GM21528 (cell line): ENCODE measurements around the gene MACROD2.

ENCODE experiments used
- ATAC-seq: cut with Tn5 transposase; IDR thresholded peaks from one replicate; pipeline ENCODE4 v1.9.1; 2021; ENCODE audit warnings: mild to moderate bottlenecking, moderate library complexity; ENCODE audit not compliant: unreplicated experiment, low FRiP score

MACROD2 gene

GRCh38 chr20:14566505-14566904 is 571.2 kb downstream of the MACROD2 start:
- ATAC-seq, result no peak

- no peak for ATAC-seq
These were observed 572.9 kb downstream of the MACROD2 start for GRCh38 chr20:14568225-14568624.

GRCh38 chr20:14568701-14569100 is 573.4 kb downstream of the MACROD2 start:
- ATAC-seq, result no peak

GRCh38 chr20:14569641-14570040 is 574.3 kb downstream of the MACROD2 start:
- ATAC-seq, result no peak

GRCh38 chr20:14570811-14571210 is 575.5 kb downstream of the MACROD2 start:
- no peak for ATAC-seq

GRCh38 chr20:14573676-14574075 is 578.4 kb downstream of the MACROD2 start:
- no peak for ATAC-seq

GRCh38 chr20:14576196-14576877 is 581.0 kb downstream of the MACROD2 start:
- no peak for ATAC-seq

- ATAC-seq, result no peak
These were observed 585.2 kb downstream of the MACROD2 start for GRCh38 chr20:14580418-14581074.

GRCh38 chr20:14581731-14582130 is 586.4 kb downstream of the MACROD2 start:
- ATAC-seq, result no peak

- ATAC-seq, result no peak
These were observed 587.5 kb downstream of the MACROD2 start for GRCh38 chr20:14582855-14583254.

- ATAC-seq, result no peak
These were observed 588.1 kb downstream of the MACROD2 start for GRCh38 chr20:14583413-14583812.

- ATAC-seq, result no peak
These were observed 594.1 kb downstream of the MACROD2 start for GRCh38 chr20:14589383-14589782.

GRCh38 chr20:14595051-14595450 is 599.7 kb downstream of the MACROD2 start:
- no peak for ATAC-seq

- no peak for ATAC-seq
These were observed 601.9 kb downstream of the MACROD2 start for GRCh38 chr20:14597206-14597715.

GRCh38 chr20:14599613-14600012 is 604.3 kb downstream of the MACROD2 start:
- ATAC-seq, result no peak

GRCh38 chr20:14600527-14600926 is 605.2 kb downstream of the MACROD2 start:
- no peak for ATAC-seq

GRCh38 chr20:14604143-14604542 is 608.8 kb downstream of the MACROD2 start:
- no peak for ATAC-seq

- no peak for ATAC-seq
These were observed 614.3 kb downstream of the MACROD2 start for GRCh38 chr20:14609328-14610221.

- no peak for ATAC-seq
These were observed 616.2 kb downstream of the MACROD2 start for GRCh38 chr20:14611479-14611878.

GRCh38 chr20:14612391-14612790 is 617.1 kb downstream of the MACROD2 start:
- no peak for ATAC-seq

- no peak for ATAC-seq
These were observed 620.7 kb downstream of the MACROD2 start for GRCh38 chr20:14616003-14616402.
